GM21381 (cell line): ENCODE data around the gene CYS1.

ENCODE experiments used
- ATAC-seq: cut with Tn5 transposase; IDR thresholded peaks from one replicate; pipeline ENCODE4 v1.9.1; 2021; ENCODE audit warnings: mild to moderate bottlenecking, moderate library complexity; ENCODE audit not compliant: unreplicated experiment

Gene CYS1

DNA sequence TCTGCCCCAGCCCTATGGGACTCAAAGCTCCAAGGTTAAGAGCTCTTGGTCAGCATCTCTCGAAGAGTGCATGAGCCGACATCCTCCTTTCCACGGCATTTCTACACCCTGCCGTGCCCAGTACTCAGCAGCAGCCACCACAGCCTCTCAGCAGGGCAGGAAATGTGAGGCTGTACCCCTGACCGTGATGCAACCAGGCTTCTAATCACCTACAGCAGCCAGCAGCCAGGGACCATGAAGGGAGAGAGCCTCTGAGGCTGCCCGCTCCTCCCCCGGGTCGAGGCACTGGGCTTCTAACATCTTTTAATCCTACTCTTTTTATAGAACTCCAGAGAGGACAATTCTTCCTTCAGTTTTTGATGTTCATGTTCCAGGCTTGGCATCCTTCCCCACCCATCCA, 6.5 kb downstream of the CYS1 start:
- no peak for ATAC-seq

DNA sequence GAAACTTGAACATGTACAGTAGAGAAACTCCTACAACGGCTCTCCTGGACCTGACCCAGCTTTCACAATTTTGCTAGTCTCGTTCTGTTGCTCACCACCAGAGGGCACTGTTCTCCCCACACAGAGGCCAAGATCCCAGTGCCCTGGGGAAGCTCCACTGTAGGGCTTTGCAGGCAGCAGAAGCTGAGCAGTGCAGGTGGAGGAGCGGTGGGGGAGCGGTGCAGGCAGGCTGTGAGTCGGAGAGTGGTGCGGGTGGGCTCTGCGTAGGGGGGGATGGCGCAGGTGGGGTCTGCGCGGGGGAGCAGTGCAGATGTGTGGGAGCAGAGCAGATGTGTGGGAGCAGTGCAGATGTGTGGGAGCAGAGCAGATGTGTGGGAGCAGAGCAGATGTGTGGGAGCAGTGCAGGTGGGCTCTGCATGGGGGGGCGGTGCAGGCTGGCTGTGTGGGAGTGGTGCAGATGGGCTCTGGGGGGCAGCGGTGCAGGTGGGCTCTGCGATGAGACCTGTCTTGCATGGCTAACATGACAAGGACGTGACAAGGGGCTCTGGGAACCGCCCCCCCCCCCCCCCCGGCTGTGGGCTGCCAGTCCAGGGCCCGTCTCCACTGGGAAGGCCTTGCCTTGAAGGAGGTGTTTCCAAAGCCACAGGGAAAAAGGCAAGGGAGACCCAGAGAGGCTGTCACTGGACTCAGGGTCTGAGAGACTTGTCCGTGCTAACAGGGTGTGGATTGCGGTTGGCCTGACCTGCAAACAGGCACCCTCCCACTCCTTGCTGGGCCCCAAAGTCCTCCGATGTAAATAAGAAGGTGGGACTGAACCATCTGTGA, 7.3 kb downstream of the CYS1 start:
- peak; percentile 89 for ATAC-seq

DNA sequence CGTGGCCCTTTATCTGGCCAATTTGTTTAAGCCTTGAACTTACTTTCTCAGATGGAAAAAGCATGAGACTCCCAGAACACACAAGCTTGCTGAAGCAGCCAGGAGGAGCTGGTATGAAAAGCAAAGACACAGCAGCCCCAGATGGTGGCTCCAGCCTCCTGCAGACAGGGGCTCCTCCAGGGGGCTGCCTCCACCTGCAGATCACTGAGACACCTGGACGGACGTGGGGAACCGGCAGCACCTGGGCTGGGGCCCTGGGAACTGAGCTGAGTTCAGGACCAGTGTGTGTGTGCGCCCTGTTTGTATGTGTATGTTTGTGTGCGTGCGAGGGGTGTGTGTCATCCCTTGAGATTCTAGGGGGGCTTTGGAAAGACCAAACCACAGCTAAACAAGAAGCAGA, 8.6 kb downstream of the CYS1 start:
- ATAC-seq, result no peak

GRCh38 chr2:10071176-10071575, 9.0 kb downstream of the CYS1 start:
- ATAC-seq, result no peak

DNA sequence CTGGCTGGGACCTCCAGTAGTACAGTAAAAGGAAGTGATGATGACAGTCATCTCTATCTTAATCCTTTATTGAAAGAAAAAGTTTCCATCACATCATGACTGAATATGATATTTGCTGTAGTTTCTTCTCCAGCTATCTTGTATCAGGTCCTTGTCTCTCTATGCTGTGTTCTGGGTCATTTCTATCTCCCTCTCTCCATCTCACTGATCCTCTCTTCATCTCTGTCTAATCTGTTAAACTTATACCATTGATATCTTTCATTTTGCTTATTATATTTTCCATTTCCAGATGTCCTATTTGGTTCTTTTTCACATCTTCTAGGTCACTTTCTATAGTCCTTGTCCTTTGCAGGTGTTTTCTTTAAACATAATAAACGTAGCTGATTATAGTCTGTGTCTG, 12.3 kb downstream of the CYS1 start:
- ATAC-seq, result no peak

DNA sequence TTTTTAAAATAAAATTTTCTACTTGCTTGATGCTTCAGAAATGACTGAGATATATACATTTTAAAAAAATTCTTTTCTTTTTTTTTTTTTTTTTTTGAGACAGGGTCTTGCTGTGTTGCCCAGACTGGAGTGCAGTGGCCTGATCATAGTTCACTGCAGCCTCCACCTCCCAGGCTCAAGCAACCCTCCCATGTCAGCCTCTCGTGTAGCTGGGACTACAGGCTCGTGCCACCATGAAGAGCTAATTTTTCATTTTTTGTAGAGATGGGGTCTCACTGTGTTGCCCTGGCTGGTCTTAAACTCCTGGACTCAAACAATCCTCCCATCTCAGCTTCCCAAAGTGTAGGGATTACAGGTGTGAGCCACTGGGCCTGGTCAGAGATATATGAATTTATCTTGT, 12.9 kb downstream of the CYS1 start:
- ATAC-seq, result no peak

- no peak for ATAC-seq
Observed at GRCh38 chr2:10065773-10066055, 14.5 kb downstream of the CYS1 start.

DNA sequence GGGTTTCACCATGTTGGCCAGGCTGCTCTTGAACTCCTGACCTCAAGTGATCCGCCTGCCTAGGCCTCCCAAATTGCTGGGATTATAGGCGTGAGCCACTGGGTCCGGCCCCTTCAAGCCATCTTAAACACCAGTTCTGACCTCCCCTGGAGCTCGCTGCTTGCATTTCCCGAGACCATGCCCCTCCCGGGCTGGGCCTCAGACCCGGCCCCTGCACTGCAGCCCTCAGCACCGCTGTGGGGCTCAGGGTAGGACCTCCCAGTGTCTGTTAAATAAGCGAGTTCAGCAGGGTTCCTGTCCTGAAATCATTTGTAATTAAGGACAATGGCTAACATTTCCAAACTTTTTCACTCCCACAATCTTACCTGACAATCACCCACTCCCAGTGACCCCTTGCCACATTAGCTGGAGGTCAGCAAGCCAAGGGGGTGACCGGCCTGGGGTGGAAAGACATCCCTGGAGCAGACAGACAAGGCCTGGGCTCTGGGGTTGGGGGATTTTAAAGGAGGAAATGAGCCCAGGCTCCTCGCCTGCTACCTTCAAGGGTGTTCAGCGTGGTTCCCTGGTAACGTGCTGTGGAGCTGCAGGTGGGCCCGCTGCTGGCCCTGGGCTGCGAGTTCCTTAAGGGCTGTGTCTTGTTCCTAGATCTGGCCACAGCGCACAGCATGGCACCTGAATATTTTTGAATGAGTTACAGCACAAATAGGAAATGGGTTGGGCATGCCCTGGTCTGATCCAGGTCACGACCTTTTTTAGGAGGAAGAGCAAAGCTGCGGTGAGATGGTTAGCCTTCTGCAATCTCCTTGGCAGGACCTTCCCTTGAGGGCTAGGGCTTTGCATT, 15.1 kb downstream of the CYS1 start:
- ATAC-seq, result no peak

DNA sequence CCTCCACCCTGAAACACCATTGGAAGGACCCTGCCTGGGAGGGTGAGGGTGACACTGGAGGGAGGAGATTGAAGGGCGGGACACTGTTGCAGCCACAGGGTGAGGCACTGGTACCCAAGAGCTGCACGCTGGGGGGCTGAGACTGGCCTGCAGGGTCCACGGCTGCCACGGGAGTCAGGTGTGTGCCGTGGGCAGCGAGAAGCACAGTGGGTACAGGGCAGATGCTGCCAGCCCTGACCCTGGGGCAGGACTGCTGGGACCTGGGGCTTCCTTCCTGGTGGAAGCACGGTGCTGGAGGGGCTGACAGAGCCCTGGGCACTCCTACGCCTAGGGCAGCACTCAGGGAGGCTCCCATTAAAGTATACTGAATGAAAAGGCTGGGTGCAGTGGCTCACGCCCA, 16.6 kb downstream of the CYS1 start:
- ATAC-seq, result no peak

GRCh38 chr2:10062931-10063365, 17.3 kb downstream of the CYS1 start:
- ATAC-seq, result no peak

DNA sequence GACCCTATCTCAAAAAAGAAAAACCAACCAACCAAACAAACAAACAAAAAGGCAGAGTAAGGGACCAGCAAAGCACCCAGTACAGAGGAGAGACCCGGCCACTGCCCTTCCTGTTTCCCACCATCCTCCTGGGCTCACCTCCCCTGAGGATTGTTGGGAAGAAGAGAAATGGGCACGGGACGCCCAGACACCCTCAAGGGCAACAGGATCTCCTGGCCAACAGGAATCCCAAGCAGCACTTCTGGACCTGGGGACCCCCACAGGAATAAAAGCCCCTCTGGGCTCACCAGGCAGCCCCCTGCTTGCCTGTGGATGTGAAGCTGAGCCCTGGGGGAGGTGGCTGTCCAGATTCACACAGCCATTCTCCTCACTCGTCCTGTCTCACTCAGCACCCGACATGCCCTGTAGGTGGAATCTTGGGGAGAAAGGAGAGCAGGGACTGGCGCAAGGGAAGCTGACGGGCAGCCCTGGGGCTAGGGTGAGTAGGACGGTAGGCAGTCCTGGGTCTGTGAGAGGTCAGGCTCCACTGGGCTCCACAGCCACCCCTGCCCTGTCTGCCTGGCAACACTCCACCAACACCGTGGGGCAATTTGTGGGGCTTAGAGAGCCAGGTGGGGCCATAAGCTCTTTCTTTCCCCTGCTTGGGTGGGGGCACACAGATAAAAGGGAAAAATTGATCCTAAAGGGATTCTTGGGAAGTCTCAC, 18.8 kb downstream of the CYS1 start:
- no peak for ATAC-seq

DNA sequence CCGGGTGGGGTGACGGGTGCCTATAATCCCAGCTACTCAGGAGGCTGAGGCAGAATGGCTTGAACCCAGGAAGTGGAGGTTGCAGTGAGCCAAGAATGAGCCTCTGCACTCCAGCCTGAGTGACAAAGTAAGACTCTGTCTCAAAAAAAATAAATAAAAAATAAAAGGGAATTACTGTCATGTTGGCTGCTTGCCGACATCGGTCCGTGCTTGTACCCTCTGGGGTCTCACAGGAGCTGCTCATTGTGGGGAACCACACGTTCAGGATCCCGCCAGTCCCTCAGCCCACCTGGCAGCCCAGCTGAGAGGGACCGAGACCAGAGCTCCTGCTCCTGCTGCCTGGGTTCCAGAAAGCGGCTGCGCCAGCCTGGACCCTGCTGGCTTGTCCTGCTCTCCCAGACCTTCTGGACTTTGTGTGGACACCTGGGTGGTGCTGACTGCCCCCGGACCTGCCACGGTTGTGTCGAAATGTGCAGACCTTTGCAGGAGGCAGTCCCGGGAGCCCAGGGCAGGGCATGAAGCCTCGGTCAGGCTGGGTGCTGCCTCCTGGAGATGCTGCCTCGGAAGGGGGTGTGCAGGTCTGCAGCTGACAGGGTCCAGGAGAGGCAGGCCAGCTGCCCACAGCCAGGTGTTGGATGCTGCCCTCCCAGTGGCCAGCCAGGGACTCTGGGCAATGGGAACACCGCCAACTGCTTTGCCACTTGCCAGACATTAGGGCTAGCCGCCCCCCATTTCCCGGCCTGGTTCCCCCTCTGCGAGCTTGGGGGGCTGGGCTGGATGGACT, 20.5 kb downstream of the CYS1 start:
- no peak for ATAC-seq

DNA sequence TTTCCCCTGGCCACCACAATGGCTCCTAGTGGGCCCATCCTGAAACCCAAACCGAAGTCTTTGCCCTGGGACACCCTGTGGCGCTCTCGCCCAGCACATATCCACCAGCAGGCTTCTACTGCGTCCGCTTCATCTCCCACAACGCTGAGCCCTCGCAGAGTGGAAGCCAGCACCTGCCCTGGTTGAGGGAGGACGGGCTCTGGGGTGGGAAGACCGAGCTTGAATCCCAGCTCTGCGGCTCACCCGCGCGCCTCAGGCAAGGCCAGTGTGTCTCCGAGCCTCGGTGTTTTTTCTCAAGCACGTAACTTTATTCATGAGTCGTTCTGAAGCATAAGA, 21.2 kb downstream of the CYS1 start:
- no peak for ATAC-seq

GRCh38 chr2:10058251-10059015, 21.8 kb downstream of the CYS1 start:
- ATAC-seq, result no peak

GRCh38 chr2:10057231-10058107, 22.7 kb downstream of the CYS1 start:
- ATAC-seq, result no peak

GRCh38 chr2:10056439-10056838, 23.8 kb downstream of the CYS1 start:
- no peak for ATAC-seq

- ATAC-seq, result no peak
Observed at GRCh38 chr2:10054976-10055375, 25.2 kb downstream of the CYS1 start.

DNA sequence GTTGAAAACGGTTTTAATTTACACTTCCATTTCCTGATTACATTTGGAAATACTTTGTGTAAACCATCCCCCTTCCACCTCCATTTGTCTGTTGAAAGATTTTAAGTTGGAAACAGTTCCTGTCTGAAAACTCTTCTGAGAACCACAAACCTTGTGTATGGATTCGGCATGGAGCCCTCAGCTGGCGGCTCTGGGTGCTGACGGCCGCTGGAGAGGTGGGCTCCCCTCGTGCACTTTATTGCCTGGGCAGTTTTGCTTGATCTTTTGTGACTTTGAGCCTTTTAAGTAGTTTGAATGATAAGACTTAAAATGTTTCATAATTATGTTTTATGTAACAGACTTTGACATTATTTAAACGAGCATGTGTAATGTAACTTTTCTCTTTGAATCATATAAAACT, 25.8 kb downstream of the CYS1 start:
- no peak for ATAC-seq

- ATAC-seq, result no peak
Observed at GRCh38 chr2:10053351-10053750, 26.9 kb downstream of the CYS1 start.
